GM21786 (cell line): Measurements from ENCODE around the gene VRK2.

Experiments used
- ATAC-seq: cut with Tn5 transposase; IDR thresholded peaks from one replicate; pipeline ENCODE4 v1.9.1; 2021; ENCODE audit not compliant: unreplicated experiment

Gene VRK2

GRCh38 chr2:58046585-58047372 lies at the start of gene VRK2:
TSS of gene VRK2 (plus strand) at chr2:58046806. CDS start at chr2:58048832, 2,026 bp downstream.
- peak; percentile 75 for ATAC-seq

- peak; percentile 83 for ATAC-seq
Measured at GRCh38 chr2:58006256-58006951, 40.2 kb upstream of the VRK2 start.

GRCh38 chr2:58006952-58007284 lies 39.7 kb upstream of the VRK2 start:
- peak; percentile 47 for ATAC-seq

GRCh38 chr2:58010599-58010998 lies 36.0 kb upstream of the VRK2 start:
- no peak for ATAC-seq

- ATAC-seq, result peak; percentile 68
Measured at GRCh38 chr2:58019229-58019628, 27.4 kb upstream of the VRK2 start.

GRCh38 chr2:58025150-58025933 lies 21.3 kb upstream of the VRK2 start:
- ATAC-seq, result no peak

GRCh38 chr2:58027029-58027428 lies 19.6 kb upstream of the VRK2 start:
- ATAC-seq, result no peak

GRCh38 chr2:58030771-58031170 lies 15.8 kb upstream of the VRK2 start:
- ATAC-seq, result no peak

GRCh38 chr2:58032016-58032763 lies 14.4 kb upstream of the VRK2 start:
- ATAC-seq, result peak; percentile 78

GRCh38 chr2:58032764-58033080 lies 13.9 kb upstream of the VRK2 start:
- no peak for ATAC-seq

GRCh38 chr2:58033530-58033929 lies 13.1 kb upstream of the VRK2 start:
- ATAC-seq, result no peak

GRCh38 chr2:58035352-58035751 lies 11.3 kb upstream of the VRK2 start:
- peak; percentile 68 for ATAC-seq

- peak; percentile 68 for ATAC-seq
Measured at GRCh38 chr2:58039170-58039611, 7.4 kb upstream of the VRK2 start.

- no peak for ATAC-seq
Measured at GRCh38 chr2:58042486-58042970, 4.1 kb upstream of the VRK2 start.

GRCh38 chr2:58044145-58044544 lies 2.5 kb upstream of the VRK2 start:
- ATAC-seq, result no peak

GRCh38 chr2:58045580-58046334 lies 849 bp upstream of the VRK2 start:
- no peak for ATAC-seq

GRCh38 chr2:58046335-58046584 lies 346 bp upstream of the VRK2 start:
- no peak for ATAC-seq

GRCh38 chr2:58047373-58047935 lies 848 bp downstream of the VRK2 start:
- ATAC-seq, result peak; percentile 46

GRCh38 chr2:58047961-58048360 lies 1.4 kb downstream of the VRK2 start:
- no peak for ATAC-seq

- ATAC-seq, result no peak
Measured at GRCh38 chr2:58051445-58051844, 4.8 kb downstream of the VRK2 start.
